Measurements from ENCODE around the gene C8B.

C8B gene

DNA sequence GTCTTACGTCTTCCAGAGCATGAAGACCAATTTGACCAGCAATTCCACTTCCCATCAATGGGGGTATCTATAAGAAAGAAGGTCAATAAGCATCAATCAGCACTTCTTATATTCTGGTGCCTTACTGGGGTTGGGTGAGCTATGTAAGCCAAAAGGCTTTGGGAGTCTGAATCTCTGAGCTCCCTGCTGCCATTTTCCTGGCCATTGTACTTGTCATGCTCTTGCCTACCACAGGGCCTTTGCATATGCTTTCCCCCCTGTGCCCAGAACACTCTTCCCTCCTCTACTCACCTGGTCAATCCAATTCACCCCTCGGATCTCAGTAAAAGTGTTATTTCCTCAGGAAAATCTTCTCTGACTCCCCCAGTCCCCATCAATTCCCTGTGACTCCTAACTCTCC, 36.3 kb downstream of the C8B start:
- no peak for DNase-seq (ENCODE audit: low read depth)

- DNase-seq (ENCODE audit: low read depth) = no peak
Observed at GRCh38 chr1:56927986-56928385, 37.8 kb downstream of the C8B start.

- no peak for DNase-seq (ENCODE audit: low read depth)
Observed at GRCh38 chr1:56927171-56927570, 38.6 kb downstream of the C8B start.

GRCh38 chr1:56925193-56925592, 40.6 kb downstream of the C8B start:
- DNase-seq (ENCODE audit: low read depth) = no peak

DNA sequence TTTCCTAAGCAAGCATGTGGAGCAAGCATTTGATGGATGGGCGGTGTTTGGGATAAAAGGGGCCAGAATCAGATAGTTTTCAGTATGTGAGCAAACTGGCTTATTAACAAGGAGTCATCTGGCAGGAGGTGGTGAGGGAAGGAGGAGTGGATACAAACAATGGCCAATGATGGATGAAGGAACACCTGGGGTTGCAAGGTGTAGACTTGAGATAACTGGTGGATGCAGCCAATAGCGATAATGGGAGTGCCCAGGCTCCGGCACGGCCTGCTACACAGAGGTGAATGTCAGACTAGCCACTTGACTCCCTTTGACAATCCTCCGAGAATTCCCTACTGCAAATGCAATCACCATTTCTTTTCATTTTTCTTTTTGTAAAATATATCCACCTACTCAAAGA, 41.7 kb downstream of the C8B start:
- no peak for DNase-seq (ENCODE audit: low read depth)

GRCh38 chr1:56923201-56923600, 42.6 kb downstream of the C8B start:
- no peak for DNase-seq (ENCODE audit: low read depth)

DNA sequence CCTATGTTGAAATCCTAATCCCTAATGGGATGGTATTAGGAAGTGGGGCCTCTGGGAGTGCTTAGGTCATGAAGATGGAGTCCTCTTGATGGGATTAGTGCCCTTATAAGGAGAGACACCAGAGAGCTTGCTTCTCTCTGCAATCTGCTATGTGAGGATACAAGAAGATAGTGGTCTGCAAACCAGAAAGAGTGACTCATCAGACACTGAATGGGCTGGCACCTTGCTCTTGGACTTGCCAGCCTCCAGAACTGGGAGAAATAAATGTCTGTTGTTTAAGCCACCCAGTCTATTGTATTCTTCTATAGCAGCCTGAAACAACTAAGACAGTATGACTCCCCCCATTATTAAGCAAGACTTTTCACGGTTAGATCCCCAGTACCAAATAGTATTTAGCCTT, 43.3 kb downstream of the C8B start:
- DNase-seq (ENCODE audit: low read depth) = no peak

DNA sequence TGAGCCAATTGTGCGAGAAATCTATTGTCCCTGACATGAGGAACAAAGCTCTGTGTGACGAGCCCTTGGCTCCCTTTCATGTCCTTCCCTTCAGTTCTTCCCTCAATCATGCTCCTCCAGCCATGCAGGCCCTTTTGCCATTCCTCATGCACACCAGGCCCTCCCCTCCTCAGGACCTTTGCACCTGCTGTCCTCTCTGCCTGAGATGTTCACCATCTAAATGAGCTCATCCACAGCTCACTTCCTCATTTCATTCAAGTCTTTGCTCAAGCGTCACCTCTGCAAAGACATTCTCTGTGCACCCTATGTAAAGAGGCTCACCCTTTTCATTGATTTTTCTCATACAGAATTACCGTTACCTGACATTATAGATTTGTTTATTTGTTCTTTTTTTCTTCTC, 43.7 kb downstream of the C8B start:
- DNase-seq (ENCODE audit: low read depth) = no peak

- DNase-seq (ENCODE audit: low read depth) = no peak
Observed at GRCh38 chr1:56921479-56921878, 44.3 kb downstream of the C8B start.

DNA sequence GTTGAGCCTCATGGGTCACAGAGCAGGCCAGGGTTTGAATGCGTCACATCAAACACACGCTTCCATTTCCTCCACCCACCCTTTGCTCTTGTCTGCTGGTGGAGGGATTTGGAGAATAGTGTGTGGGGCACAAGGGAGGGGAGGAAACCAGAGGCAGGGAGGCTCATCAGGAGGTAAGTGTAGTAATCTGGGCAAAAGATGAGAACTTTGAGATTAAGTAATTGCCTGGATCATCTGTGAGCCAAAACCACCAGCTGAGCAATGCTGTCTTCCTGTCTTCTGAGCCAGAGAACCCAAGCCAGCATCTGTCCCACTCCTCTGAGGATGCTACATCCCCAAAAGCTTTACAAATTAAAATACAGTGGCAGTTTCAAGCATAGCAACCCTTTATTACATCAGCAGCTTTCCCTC, 45.2 kb downstream of the C8B start:
- DNase-seq (ENCODE audit: low read depth) = no peak

- no peak for DNase-seq (ENCODE audit: low read depth)
Observed at GRCh38 chr1:56917356-56917755, 48.5 kb downstream of the C8B start.

DNA sequence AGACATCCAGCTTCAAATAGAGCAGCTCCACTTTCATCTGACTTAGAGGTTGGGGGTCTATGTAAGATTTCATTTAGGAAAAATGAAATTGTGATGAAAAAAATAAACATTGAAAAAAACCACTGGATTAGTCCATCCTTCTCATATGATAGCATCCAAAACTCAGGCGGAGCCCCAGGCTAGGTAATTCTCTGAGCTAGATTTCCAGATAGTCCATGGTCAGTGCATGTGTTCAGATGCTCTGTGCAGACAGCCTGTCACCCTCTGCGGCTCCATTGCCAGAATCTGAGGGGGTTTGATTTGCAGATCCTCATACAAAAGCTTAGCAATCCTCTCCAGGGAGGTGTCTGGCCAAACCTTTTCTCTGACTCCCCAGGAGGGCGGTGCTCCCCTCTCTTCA, 49.2 kb downstream of the C8B start:
- DNase-seq (ENCODE audit: low read depth) = no peak

DNA sequence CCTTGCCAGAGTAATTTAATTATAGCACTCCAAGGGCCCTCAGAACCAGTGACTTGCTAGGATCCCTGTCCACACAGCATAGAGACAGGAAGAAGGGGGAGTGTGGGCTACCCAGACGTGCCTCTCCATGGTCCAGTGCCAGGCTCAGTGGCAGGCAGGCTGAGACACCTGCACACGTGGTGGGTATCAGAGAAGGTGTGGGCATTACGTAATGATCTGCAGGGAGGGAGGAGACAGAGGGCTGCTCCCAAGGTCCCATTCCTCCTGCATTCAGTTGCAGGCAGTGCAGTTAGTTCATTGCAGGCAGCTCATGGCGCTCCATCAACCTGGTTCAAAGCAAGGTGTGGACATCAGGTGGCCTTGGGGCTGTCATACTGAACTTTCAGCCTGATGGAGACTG, 49.9 kb downstream of the C8B start:
- no peak for DNase-seq (ENCODE audit: low read depth)

GRCh38 chr1:56912325-56912724, 53.5 kb downstream of the C8B start:
- DNase-seq (ENCODE audit: low read depth) = no peak

- no peak for DNase-seq (ENCODE audit: low read depth)
Observed at GRCh38 chr1:56911098-56911938, 54.5 kb downstream of the C8B start.

- no peak for DNase-seq (ENCODE audit: low read depth)
Observed at GRCh38 chr1:56910441-56910985, 55.3 kb downstream of the C8B start.

DNA sequence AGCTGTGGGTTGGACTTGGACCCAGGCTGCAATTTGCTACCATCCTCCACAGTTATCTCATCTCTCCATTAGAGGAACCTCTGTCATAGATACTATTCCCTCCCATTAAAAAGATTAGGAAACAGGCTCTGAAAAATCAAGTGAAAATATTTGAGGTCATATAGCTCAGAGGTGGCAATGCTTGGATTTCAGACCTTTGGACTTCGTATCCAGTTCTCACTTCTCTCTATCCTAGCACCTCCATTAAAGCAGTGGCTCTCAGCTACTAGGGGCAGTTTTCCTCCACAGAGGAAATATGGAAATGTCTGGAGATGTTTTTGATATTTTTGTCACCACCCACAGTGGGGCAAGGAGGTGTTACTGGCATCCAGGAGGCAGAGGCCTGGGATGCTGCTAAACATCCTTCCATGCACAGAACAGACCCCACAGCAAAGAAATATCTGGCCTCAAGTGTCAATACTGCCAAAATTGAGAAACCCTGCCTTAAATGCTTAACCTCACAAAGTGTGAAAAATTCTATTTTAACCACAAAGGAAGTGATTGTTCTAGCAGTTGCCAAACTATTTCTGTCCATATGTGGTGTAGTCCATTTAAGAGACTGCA, 57.1 kb downstream of the C8B start:
- DNase-seq (ENCODE audit: low read depth) = no peak

- no peak for DNase-seq (ENCODE audit: low read depth)
Observed at GRCh38 chr1:56905667-56906066, 60.1 kb downstream of the C8B start.

- no peak for DNase-seq (ENCODE audit: low read depth)
Observed at GRCh38 chr1:56904663-56905397, 61.0 kb downstream of the C8B start.

DNA sequence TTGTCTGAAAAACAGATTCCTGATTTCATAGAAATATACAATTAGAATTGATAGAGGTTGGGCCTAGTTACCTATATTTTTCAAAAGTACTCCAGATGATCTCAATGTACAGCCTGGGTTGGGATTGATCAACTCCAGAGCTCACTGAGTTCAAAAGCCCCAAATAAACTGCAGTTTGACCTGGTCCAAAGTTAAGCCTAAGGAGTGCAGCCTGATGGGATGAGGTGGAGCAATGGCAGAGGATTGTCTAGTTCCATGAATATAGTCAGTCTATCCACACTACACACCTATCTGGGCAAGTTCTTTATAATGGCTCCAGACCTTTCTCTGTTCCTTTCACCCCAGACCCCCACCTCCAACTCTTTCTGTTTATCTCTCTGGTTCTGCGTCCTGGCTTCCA, 62.0 kb downstream of the C8B start:
- DNase-seq (ENCODE audit: low read depth) = no peak

DNA sequence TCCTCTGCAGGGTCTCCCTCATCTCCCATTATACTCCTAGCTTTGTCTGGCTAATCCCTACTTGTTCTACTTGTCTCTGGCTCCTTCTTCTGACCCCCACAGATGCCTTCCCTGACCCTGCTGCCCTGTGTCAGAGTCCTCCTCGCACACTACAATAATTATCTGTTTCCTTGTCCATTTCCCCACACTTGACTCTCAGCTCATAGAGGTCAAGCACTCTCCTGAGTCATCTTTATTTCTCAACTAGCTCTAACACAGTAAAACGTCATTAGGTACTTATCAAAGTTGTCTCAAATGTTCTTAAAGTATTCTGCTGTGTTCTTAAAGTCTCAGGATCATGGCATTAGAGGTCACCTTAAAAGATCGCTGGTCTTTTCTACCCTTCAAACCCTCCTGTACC, 64.1 kb downstream of the C8B start:
- no peak for DNase-seq (ENCODE audit: low read depth)

- no peak for DNase-seq (ENCODE audit: low read depth)
Observed at GRCh38 chr1:56898879-56899278, 66.9 kb downstream of the C8B start.

- no peak for DNase-seq (ENCODE audit: low read depth)
Observed at GRCh38 chr1:56898005-56898373, 67.8 kb downstream of the C8B start.
